ENCODE results near the gene RPS6KA4.

- TF ChIP-seq CTCF (IDR thresholded peaks at IDR 0.05) (no peak), POLR2A (IDR thresholded peaks at IDR 0.05) (no peak)
Observed at GRCh38 chr11:64367931-64368672, 9.1 kb downstream of the RPS6KA4 start.
